Neural progenitor cell (in vitro differentiated cells): ENCODE results near the gene UBE2V1.

ENCODE experiments used
- EZH2 ChIP-seq: fragments of 200-600 bp; sonication (generic); IDR thresholded peaks from 2 replicates; pipeline ENCODE4 v1.6.1; 2017; ENCODE audit warnings: antibody characterized with exemption, mild to moderate bottlenecking, moderate library complexity
- TF ChIP-seq, protein P1 (sequence below): fragments of 200-600 bp; sonication (generic); IDR thresholded peaks from 2 replicates; pipeline ENCODE4 v1.5.1; 2017; ENCODE audit warnings: antibody characterized with exemption, mild to moderate bottlenecking

DNA sequence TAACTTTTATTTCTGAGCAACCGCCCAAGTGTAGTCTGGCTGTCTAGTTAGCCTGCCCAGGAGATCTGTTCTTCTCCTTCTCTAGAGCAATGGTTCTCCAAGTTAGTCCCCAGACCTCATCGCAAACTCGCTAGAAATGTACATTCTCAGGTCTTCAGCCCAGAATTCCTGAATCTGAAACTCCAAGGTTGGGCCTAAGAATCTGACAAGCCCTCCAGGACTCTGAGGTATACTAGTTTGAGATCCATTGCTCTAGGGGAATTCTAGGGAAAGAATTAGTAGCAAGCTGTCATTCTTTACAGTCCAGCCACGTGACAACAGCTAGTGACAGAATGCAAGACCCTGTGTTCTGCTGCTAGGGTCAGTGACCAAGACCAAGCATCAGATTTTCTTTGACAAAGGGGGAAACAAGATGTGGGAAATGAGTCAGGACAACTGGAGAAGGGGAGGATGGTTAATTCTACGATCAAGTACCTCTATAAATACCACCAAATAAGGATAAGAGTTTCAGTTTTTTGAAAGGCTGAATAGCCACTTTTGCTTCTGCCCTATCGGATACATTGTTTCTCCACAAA, 5.8 kb downstream of the UBE2V1 start:
- TF ChIP-seq EZH2, result no peak
- TF ChIP-seq, protein P1, sequence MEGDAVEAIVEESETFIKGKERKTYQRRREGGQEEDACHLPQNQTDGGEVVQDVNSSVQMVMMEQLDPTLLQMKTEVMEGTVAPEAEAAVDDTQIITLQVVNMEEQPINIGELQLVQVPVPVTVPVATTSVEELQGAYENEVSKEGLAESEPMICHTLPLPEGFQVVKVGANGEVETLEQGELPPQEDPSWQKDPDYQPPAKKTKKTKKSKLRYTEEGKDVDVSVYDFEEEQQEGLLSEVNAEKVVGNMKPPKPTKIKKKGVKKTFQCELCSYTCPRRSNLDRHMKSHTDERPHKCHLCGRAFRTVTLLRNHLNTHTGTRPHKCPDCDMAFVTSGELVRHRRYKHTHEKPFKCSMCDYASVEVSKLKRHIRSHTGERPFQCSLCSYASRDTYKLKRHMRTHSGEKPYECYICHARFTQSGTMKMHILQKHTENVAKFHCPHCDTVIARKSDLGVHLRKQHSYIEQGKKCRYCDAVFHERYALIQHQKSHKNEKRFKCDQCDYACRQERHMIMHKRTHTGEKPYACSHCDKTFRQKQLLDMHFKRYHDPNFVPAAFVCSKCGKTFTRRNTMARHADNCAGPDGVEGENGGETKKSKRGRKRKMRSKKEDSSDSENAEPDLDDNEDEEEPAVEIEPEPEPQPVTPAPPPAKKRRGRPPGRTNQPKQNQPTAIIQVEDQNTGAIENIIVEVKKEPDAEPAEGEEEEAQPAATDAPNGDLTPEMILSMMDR, result no peak
